ENCODE results near the gene ZNF423. TPM values are rescaled to one million over a fixed set of nuclear protein-coding genes. Genes with fewer than 3 reads are reported as not detected.
"Not testable (repeated sequence)": the region's sequence is repeated elsewhere in the genome, so short reads cannot be mapped to it uniquely, and the experiment has no call there.

Gene ZNF423
- total RNA-seq = 8.8 TPM
- long read RNA-seq, full-length matches to known transcripts = 1 of 6 reads
- long read RNA-seq, partial matches to known transcripts = 3 of 6 reads
- long read RNA-seq, other reads (novel, unspliced or antisense) = 2 of 6 reads

DNA sequence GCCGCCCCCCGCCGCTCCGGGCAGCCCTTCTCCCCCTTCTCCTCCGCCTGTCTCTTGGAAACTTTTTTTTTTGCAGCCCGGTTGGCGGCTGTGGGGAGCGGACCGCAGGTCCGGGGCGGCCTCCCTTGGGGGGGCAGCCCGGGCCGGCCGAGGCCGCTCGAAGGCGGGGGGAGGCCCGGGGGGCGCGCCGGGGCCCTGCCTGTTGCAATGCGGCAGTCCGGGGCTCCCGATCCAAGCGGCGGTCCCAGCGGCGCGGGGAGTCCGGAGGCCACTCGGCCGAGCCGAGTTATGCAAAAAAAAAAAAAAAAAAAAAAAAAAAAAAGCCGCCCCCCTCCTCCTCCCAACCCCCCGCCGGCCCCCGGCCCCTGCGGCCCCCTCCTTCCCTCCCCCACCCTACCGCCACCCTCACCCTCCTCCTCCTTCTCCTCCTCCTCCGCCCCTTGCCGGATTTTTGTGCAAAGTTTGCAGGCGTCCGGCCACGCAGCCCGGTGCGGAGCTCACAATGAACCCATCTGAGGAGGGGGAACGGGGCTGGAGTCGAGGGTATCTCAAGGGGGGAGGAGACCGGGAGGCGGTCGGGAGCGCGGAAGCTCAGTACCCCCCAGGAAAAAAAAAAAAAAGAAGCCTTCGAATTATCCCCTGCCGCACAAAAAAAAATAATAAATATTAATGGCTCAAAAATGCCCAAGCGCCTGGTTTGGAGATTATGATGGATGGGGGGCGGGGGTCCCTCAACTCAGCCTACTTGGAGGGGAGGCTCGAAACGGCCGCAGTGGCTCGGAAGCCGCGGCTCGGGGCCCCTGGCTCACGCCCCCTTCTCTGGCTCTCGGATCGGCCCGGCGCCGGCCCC, at the start of gene ZNF423:
Gene ZNF423 (minus strand): TSS at position 291 of the 850 bp plus-strand sequence. CDS start 338 bp downstream, outside the sequence.
- intact Hi-C loops (cut with DNase I) = loop anchor here (2.0 to 5.0 kb wide), 6 partner anchors 17 to 364 kb away; no protein-coding TSS in a partner anchor
- ATAC-seq (peak; percentile 10), DNase-seq (ENCODE audit: missing footprints) (no peak)

DNA sequence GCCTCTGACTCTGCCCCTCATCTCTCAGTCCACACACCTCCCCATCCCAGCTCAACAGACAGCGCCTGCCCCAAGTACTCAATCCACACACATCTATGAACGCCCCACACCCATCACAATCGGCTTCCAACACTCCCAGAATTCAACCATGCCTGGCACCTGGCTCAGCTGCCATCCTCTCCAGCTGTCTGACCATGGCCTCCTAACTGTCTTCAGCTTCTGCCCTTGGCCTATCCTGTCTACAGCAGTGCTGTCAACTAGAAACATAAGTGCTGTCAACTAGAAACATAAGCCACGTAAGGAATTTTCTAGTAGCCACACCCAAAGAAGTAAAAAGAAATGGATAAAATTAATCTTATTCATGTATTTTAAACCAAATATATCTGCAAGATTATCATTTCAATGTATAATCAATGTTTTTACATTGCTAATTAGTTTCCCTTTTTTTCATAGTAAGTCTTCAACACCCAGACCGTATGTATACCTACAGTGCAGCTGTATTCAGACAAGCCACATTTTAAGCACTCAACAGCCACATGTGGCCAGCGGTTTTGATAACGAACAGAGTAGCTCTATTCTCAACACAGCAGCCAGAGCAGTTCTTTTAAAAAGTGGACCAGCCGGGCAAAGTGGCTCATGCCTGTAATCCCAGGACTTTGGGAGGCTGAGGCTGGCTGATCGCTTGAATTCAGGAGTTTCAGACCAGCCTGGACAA, 48.6 kb upstream of the ZNF423 start:
- ATAC-seq (no peak), DNase-seq (ENCODE audit: missing footprints) (peak; percentile 13)
- intact Hi-C loops (cut with DNase I) = no loop called here

DNA sequence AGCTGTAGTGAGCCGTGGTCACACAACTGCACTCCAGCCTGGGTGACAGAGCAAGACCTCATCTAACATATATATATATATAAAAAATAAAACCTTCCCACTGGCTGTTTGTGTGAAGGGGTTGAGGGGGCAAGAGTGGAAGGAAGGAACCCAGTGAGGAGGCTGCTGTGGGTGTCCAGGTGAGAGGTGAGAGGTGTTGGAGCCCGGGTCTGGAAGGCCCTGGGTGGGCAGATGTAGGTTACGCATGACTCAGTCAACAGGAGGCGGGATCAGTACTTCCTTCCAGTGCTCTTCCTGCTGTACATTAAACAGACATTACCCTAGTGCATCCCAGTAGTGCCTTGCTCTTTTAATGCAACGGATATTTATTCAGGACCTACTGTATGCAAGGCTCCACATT, 47.0 kb upstream of the ZNF423 start:
- peak; percentile 13 for DNase-seq (ENCODE audit: missing footprints)
- no peak for ATAC-seq
- intact Hi-C loops (cut with DNase I) = no loop called here

DNA sequence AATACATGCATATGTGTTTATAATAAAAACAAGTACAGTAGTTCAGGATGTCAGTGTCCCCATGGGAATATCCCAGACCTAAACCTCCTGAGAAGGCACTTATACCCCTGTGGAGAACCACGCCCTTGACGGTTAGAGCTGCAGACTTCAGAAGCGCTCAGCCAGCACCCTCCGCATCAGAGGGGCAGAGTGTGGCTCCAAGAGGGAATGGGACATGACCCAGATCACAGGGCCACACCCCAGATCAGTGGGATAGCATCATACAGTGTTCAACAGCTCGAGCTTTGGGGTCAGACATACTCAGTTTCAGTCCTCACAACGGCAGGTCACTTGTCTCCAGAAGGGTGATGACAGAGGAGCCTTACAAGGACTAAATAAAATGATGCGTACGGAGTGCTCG, 45.8 kb upstream of the ZNF423 start:
- peak; percentile 35 for DNase-seq (ENCODE audit: missing footprints)
- intact Hi-C loops (cut with DNase I) = no loop called here
- no peak for ATAC-seq

DNA sequence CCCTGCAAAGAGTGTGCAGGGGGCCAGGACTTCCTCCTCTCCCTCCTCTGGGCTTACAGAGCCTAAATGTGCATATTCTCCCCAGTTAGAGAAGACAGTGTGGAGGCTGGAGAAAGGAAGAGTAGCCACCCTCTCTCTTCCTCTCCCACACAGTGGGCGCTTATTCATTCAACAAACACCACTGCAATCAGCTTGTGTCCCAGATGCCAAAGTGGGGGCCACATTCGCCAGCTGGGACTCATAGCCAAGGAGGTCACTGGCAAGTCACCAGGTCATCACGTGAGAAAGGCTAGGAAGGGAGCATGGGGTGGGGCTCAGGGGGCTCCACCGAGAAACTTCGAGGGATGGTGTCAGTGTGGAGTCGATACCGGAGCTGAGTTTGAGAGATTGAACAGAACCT, 45.0 kb upstream of the ZNF423 start:
- DNase-seq (ENCODE audit: missing footprints) (no peak), ATAC-seq (no peak)
- intact Hi-C loops (cut with DNase I) = no loop called here

DNA sequence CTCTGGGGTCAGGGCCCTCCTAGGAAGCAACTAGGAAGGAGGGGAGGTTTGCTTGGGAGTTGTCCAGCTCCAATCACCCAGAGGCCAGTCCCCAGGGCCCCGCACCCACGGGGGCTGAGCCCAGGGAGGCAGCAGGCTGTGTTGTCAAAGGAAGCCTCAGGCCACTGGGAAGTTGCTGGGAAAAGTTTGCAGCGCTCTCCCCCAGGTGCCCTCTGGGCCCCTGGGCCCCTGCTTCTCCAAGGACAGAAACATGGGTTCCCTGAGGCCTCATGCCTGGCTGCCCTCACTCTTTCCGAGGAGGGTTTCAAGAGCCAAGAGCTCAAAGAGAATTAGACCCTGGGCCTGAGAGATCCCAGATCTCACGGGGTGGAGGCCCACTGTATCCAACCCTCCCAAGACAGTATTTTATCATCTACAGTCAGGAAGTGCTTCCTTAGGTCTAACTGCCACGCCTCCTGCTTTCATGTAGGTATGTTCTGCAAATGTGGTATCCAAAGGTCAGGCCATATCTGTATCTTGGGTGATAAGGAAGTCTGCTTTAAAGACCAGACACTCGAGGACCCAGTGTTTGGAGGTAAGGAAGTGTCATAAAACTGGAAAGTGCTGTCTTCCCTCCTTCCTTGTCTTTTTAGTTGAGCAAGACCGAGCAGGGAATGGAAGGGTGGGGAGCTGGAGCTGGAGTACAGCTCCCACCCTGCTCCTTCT, 44.2 kb upstream of the ZNF423 start:
- DNase-seq (ENCODE audit: missing footprints) (peak; percentile 7), ATAC-seq (no peak)
- intact Hi-C loops (cut with DNase I) = no loop called here

DNA sequence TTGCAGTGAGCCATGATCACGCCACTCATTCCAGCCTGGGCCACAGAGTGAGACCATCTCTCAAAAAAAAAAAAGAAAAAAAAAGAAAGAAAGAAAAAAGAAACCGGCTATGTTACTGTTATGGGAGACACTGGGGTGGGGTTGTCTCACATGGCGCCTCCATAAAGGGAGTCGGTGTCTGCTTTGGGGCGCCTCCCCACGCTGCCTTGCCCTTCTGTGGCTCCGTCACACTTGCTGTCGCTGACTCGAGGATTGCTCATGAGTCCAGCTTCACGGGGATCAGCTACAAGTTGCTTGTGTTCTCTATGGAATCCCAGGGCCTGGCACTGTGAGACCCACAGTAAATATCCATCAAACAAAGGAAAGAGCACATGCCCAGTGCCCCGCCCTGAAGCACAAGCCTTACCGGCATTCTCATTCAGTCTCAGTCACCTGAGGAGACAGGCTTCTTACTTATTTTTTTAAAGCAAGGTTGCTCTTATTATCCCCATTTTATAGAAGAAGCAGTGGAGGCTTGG, 40.6 kb upstream of the ZNF423 start:
- ATAC-seq = no peak
- intact Hi-C loops (cut with DNase I) = no loop called here

DNA sequence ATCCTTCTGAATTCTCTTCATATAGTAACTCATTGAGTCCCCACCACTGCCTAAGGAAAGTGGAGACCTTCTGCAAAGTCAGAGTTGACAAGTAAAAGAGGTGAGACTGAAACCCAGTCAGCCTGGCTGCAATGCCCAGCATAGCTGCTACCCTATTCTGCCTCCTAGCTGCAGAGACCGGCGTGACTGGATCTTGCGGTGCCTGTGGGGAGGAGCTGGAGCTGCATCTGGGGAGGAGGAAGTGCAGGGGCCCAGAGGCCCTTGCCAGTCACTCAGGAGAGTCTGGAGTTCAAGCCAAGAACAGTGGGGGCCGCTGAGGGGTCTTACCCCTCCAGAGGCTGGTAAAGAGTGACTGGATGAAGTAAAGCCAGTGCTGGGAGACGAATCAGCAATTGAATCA, 35.0 kb upstream of the ZNF423 start:
- intact Hi-C loops (cut with DNase I) = no loop called here
- ATAC-seq (no peak), DNase-seq (ENCODE audit: missing footprints) (no peak)

More for the DNA sequence above, 40.6 kb upstream of the ZNF423 start:
- no peak for DNase-seq (ENCODE audit: missing footprints)

DNA sequence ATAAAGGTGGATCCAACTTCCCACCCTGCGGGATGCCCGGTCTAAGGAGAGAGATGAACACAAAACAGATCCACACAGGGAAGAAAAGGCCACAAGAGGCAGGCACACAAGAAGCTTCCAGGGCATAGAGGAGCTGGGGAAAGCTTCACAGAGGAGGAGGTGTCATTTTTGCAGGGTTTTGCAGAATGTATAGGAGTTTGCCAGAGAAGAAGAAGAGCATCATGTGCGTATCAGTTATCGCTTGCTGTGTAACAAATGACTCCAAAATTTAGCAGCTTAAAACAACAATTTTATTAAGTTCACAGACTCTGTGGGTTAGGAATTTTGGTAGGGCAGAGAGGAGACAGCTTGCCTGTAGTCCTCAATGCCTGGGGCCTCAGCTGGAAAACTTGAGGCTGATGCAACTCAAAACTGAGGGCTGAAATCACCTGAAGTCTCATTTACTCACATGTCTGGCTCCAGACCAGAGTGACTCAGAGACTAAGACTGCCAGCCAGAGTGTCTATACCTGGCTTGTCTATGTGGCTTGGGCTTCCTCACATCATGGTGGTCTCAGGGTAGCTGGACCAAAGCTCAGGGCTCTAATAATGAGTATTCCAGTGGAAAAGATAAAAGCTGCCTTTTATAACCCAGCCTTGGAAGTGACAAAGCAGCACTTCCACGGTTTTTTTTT, 33.9 kb upstream of the ZNF423 start:
- DNase-seq (ENCODE audit: missing footprints) = no peak
- ATAC-seq = no peak
- intact Hi-C loops (cut with DNase I) = no loop called here

DNA sequence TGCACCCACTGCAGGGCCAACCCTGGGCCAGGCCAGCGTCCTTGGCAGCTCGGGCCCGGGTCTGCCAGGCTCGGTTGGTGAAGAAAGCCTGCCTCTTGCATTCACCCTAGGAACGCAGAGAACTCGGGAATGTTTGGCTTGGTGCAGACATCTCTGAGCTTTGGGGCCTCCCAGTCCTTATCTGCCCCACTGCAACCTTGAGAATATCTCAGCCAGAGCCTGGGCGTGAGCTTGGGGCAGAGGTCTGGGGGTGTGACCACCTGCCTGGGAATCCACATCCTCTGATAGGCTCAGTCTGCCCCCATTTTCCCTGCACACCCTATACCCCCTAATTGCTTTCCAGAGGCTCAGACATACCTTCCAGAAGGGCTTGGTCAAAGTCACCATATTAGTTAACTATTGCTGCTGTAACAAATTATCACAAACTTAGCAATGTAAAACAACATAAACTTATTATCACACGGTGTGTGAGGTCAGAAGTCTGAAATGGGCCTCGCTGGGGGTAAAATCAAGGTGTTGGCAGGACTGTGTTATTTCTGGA, 30.7 kb upstream of the ZNF423 start:
- intact Hi-C loops (cut with DNase I) = no loop called here
- ATAC-seq (no peak), DNase-seq (ENCODE audit: missing footprints) (no peak)

DNA sequence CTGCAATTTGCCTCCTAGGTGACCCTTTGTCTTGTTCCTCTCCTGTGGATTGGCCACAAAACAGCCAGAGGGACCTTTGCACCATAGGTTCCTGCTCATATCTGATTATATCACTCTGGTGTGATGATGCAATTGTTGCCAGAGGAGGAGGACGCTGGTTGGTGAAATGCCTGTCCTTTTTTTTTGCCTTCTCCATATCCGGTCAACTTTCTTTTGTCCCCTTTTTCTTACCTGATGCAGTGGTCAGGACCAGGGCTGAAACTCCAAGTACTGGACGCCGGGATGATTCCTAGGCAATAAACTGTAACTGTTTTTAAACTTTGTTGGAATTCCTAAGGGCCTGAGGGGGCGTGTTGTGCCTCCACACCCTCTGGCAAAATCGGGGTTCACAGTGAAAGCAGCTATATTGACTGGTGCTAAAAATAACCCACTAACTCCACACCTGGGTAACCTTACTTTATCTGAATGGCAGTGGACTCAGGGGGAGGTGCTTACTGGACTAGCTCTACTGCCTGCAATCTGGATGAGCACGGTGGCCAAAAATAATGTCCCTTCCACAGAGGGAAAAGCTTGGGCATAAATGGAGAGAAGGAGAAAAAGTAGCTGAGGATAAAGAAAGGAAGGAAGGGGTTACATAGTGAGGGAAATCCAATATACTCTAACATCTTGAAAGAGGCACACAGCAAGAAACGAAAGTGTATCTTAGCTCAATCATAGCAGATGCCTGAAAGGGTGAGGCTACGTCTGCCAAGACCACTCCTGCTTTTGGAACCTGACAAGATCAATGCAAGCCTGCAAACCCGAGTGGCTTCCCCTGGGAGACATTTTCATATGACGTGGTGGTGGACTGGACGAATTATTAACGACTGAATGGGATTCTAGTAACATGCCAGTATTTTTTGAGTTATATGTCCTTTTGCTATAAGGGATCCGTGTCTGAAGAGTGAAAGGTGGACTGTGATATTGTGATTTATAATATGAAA, 28.4 kb upstream of the ZNF423 start:
- DNase-seq (ENCODE audit: missing footprints) (no peak), ATAC-seq (no peak)
- intact Hi-C loops (cut with DNase I) = no loop called here

DNA sequence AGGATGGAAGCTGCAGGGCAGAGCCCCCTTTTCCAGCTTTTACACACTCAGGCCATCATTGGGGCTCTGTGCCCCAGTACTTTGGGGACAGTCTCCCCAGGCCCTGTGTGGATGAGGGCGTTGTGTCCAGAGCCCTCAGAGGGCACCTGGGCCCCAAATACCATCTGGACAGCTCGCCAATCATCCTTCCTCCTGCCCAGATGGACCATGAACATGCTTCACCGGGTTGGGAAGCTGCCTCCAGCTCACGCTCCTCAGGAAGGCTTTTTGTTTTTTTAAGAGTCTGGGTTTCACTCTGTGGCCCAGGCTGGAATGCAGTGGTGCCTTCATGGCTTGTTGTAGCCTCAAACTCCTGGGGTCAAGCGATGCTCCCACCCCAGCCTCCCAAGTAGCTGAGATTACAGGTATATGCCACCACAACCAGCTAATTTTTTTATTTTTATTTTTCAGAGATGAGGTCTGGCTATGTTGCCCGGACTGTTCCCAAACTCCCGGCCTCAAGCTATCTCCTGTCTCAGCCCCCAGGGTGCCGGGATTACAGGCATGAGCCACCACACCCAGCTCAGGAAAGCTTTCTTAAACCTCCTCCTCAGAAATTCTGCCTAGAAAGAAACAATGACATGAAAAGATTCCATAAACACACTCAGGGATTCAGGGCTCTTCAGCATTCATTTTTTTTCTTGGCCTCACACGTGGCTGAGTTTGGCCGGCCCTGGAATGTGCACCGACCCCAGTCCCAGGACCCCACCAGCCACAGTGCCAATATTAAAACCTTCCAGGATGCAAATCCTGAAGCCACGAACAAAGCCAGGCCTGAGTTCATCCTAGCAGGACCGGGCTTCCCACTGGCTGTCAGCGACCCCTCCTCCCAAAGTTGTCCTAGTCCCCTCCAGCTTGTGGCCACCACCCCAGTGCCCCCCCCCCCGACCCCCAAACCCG, 27.4 kb upstream of the ZNF423 start:
- intact Hi-C loops (cut with DNase I) = no loop called here
- ATAC-seq (no peak), DNase-seq (ENCODE audit: missing footprints) (no peak)

DNA sequence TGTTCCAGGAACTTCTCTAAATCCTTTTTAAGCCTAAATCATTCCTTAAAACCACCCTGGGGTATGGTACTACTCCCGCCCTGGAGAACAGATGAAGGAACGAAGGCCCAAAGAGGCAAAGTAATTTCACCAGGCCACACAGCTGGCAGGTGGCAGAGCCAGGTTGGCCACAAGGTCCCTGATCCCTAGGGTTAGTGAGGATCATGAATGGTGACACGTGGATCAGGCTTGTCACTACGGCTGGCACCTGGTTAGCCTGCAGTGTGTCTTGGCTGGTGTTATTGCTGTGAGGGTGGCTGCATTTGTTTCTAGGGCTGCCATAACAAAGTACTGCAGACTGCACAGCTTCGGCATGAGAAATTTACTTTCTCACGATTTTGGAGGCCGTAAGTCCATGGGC, 26.0 kb upstream of the ZNF423 start:
- ATAC-seq = no peak
- no peak for DNase-seq (ENCODE audit: missing footprints)
- intact Hi-C loops (cut with DNase I) = no loop called here

DNA sequence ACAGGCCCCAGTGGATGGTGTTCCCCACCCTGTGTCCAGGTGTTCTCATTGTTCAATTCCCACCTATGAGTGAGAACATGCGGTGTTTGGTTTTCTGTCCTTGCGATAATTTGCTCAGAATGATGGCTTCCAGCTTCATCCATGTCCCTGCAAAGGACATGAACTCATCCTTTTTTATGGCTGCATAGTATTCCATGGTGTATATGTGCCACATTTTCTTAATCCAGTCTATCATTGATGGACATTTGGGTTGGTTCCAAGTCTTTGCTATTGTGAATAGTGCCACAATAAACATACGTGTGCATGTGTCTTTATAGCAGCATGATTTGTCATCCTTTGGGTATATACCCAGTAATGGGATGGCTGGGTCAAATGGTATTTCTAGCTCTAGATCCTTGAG, 22.6 kb upstream of the ZNF423 start:
- intact Hi-C loops (cut with DNase I) = loop anchor here (5.0 kb wide), 2 partner anchors 386 to 471 kb away; no protein-coding TSS in a partner anchor
- DNase-seq (ENCODE audit: missing footprints); ATAC-seq: not testable (repeated sequence)

DNA sequence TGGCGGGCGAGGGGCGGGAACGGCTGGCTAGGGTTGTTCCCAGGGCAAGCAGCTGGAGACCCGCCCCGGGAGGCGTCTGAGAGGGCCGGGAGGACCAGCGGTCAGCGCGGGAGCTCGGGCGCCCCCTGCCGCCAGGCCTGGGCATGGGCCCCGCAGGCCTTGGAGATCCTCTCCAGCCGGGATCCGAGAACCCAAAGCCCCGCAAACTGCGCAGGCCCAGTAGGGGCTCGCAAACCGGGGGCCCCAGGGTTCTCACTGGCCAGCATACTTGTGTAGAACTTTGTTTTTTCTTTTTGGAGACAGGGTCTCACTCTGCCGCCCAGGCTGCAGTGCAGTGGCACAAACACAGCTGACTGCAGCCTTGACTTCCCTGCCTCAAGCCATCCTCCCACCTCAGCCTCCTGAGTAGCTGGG, 20.8 kb upstream of the ZNF423 start:
- intact Hi-C loops (cut with DNase I) = loop anchor here (5.0 kb wide), 2 partner anchors 384 to 469 kb away; no protein-coding TSS in a partner anchor
- ATAC-seq (peak; percentile 91), DNase-seq (ENCODE audit: missing footprints) (peak; percentile 83)
